ENCODE data around the gene TNK2. TPM values are rescaled to one million over a fixed set of nuclear protein-coding genes. Genes with fewer than 3 reads are reported as not detected.
A peak's percentile ranks its signal among the peaks of the same experiment; 100 is the strongest.

TNK2 gene
- total RNA-seq, 4 donors from 2014 or later: 18.4 to 45.7 (median 42.8) TPM

DNA sequence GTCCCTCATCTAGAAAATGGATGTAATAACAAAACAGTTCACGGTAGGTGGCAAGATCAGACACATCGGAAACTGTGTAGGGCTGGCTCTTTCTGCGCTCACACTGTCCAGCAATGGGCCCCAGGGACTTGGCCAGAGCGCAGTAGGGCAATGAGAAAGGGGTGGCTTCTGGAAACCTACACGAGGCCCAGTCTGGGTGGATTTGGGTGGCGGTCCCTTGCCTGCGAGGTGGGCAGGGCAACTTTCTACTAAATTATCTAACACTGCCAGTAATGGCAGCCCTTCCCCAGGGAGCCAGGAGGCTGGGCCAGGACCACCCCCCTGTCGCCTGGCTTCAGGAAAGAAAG is 2.1 kb upstream of the TNK2 start:
- DNase-seq: no peak
- 62 to 78% methylated on average over 3 to 7 of the region's 8 CpGs for WGBS, 2 donors
- H3K27ac ChIP-seq: peak overlapping the region; percentile 83 to 95 (median 92)
- peaks cover 51 to 93% (median 71%) of the 10 kb centered on the region in 3 donors for H3K4me1 ChIP-seq
- intact Hi-C loops (cut with DNase I): no loop called here
- no peaks in the 10 kb centered on the region for H3K36me3 ChIP-seq
- TF ChIP-seq POLR2A (IDR thresholded peaks at IDR 0.05): no peak
- TF ChIP-seq, protein P1, sequence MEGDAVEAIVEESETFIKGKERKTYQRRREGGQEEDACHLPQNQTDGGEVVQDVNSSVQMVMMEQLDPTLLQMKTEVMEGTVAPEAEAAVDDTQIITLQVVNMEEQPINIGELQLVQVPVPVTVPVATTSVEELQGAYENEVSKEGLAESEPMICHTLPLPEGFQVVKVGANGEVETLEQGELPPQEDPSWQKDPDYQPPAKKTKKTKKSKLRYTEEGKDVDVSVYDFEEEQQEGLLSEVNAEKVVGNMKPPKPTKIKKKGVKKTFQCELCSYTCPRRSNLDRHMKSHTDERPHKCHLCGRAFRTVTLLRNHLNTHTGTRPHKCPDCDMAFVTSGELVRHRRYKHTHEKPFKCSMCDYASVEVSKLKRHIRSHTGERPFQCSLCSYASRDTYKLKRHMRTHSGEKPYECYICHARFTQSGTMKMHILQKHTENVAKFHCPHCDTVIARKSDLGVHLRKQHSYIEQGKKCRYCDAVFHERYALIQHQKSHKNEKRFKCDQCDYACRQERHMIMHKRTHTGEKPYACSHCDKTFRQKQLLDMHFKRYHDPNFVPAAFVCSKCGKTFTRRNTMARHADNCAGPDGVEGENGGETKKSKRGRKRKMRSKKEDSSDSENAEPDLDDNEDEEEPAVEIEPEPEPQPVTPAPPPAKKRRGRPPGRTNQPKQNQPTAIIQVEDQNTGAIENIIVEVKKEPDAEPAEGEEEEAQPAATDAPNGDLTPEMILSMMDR (IDR thresholded peaks at IDR 0.05): no peak
- H3K4me3 ChIP-seq: peak overlapping the region in 3 of 4 donors; percentile 75 to 96 (median 86)
- no peaks in the 10 kb centered on the region for H3K9me3 ChIP-seq
- H3K27me3 ChIP-seq: no peaks in the 10 kb centered on the region

DNA sequence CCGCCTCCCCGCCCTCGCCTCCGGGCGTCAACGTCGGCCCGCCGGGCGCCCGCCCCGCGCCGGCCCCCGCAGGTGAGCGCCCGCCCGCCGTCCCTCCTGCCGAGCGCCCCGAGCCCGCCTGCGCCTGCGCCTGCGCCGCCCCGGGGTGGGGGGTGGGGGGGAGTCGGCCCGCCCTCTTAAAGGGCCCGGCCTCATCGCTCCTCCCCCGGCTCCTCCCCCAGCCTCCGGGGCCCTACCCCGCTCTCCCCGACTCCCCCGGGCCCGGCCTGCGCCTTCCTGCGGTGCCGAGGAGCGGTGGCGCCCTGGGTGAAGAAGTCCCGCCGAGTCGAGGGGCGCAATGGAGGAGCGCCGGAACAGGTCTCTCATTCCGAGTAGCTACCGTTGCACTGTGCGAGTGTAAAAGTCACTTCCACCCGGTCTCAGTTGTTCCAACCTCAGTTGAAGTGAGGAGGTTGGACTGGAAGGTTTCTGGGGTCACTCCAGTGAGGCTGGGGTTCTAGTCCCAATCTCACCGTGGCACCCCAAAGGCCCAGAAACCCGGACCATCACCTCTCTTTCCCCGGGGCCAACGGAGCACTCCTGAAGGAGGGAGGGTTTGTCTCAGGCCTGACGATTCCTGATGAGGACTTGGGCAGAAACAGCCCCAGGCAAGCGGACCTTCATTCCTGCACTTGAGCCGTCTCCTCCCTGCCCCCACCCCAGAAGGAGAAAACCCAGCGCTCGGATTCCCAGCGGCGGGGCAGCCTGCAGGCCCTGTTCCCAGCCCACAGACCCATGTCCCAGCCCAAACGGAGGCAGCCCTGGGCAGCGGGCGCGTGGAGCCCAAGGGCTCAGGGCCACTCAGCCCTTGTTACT is 1.5 kb upstream of the TNK2 start:
- intact Hi-C loops (cut with DNase I): no loop called here
- H3K27me3 ChIP-seq: no peaks in the 10 kb centered on the region
- WGBS, 2 donors: 0% methylated on average over 1 of the region's 68 CpGs; no CpG with 5 or more reads in 1 of the 2 donors
- no peaks in the 10 kb centered on the region for H3K9me3 ChIP-seq
- DNase-seq: peak; percentile 34
- H3K4me1 ChIP-seq: peaks cover 51 to 93% (median 66%) of the 10 kb centered on the region in 3 donors
- TF ChIP-seq, protein P1 (IDR thresholded peaks at IDR 0.05): no peak
- peak in 2 of 4 donors; percentile 62 for TF ChIP-seq POLR2A (IDR thresholded peaks at IDR 0.05)
- peak overlapping the region; percentile 54 to 96 (median 80) for H3K4me3 ChIP-seq
- H3K36me3 ChIP-seq: no peaks in the 10 kb centered on the region
- H3K27ac ChIP-seq: peak overlapping the region; percentile 83 to 95 (median 92)

DNA sequence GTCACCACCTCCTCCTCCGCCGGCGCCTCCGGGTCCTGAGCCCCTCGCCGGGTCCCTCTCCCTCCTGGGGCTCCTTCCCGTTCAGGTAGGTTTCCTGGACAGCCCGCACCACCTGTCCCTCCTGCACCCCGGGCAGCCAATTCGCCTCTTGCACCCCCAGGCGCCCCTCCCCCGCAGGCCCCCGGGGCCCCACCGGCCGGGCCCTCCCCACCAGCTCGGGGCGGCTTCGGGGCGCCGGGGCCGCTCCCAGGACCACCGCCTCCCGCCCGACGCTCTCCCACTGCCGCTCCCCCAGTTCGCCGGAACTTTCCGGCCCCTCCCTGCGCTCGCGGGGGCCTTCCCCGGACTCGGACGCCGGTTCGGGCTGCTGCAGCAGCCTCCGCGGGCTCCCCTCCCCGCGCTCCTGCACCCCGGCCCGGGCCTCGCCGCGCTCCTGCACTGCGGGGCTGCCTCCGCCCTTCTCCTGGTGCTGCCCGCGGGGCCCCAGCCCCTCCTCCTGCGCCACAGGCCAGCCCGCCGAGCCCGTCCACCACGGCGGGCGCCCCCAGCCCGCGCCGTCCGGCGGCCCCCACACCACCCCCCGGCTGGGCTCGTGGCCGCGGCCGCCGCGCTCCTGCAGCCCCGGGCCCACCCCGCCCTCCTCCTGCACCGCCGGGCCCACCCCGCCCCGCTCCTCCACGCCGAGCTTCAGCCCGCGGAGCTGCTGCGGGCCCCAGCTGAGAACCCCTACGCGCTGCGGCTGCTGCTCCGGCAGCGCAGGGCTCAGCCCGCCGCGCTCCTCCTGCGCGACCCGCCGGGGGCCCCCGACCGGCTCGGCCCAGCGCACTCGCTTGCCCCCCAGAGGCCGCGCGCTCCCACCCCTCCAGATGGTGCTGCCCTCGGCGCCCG is 587 bp upstream of the TNK2 start:
- WGBS, 2 donors: 0 to 3% methylated on average over 1 to 7 of the region's 103 CpGs

DNA sequence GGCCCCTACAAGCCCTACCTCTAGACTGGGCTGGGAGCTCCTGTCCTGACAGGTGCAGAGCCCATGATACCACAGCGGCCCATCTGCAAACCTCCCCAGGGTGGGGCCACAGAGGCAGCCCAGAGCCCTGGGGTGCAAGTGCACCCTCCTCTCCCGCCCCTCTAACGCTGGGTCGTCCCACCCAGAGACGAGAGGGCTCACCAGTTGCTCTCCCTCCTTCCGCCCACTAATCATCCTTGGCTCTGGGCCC is 742 bp downstream of the TNK2 start:
- WGBS, 2 donors: 40% methylated on average over 1 of the region's 6 CpGs
- no peaks in the 10 kb centered on the region for H3K36me3 ChIP-seq
- no peaks in the 10 kb centered on the region for H3K27me3 ChIP-seq
- peak overlapping the region; percentile 54 to 96 (median 80) for H3K4me3 ChIP-seq
- intact Hi-C loops (cut with DNase I): no loop called here
- no peak for DNase-seq
- TF ChIP-seq, protein P1 (IDR thresholded peaks at IDR 0.05): no peak
- no peak for TF ChIP-seq POLR2A (IDR thresholded peaks at IDR 0.05)
- peak overlapping the region; percentile 83 to 92 (median 88) for H3K27ac ChIP-seq
- peaks cover 44 to 93% (median 48%) of the 10 kb centered on the region in 3 donors for H3K4me1 ChIP-seq
- no peaks in the 10 kb centered on the region for H3K9me3 ChIP-seq

More for the DNA sequence above, 587 bp upstream of the TNK2 start:
- intact Hi-C loops (cut with DNase I): no loop called here
- Histone ChIP-seq H3K36me3 (no peaks in the 10 kb centered on the region), H3K4me3 (peak overlapping the region; percentile 54 to 96 (median 80)), H3K27ac (peak overlapping the region; percentile 83 to 92 (median 88)), H3K4me1 (peaks cover 44 to 93% (median 57%) of the 10 kb centered on the region in 3 donors), H3K27me3 (no peaks in the 10 kb centered on the region), H3K9me3 (no peaks in the 10 kb centered on the region)
- TF ChIP-seq, protein P1 (IDR thresholded peaks at IDR 0.05): no peak
- TF ChIP-seq POLR2A (IDR thresholded peaks at IDR 0.05): no peak
- DNase-seq: no peak

Data from esophagus squamous epithelium (tissue), 5 donors.